Measurements from ENCODE around the gene DCXR. TPM values are rescaled to one million over a fixed set of nuclear protein-coding genes. Genes with fewer than 3 reads are reported as not detected.

DCXR gene
- total and polyA plus RNA-seq, 2 donors (not counting 3 experiments of a cell fraction or from before 2014, with no cell fraction given) = 93.0 to 178 TPM

DNA sequence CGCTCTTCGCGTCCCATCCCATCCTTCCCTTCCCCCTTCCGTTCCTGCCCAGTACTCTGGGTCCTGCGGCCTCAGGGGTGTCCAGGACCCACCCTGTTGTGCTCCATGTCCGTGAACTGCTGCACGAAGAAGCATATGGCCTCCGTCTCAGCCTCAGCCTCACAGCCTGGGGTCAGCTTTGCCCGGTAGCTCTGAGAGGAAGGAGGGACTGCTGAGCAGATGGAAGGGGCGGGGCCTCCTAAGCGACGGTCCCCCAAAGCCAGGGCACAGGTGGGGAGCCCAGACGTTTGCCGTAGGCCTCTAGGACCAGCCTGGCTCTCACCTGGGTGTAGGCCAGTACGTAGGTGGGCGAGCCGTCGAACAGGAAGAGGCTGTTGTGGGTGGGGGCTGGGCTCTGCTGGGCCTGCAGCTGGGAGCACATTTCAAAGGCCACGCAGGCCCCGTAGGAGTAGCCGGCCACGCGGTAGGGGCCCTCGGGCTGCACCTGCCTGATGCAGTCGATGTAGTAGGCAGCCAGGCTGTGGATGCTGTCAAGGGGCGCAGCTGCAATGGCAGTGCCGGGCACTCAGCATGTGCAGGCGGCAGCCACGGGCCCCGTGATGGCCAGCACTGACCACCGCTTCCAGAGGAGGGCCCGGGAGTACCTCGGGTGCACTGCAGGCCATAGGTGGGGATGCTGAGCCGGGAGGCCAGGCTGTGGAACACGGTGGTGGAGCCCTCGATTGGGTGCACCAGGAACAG, 42.7 kb upstream of the DCXR start:
- H3K36me3 ChIP-seq (ENCODE audit: control insufficient read depth in 2 of 2, extremely low read depth in 1 of 2, insufficient read depth in 2 of 2, low read length in 2 of 2) = peaks cover 32 to 53% of the 10 kb centered on the region in 2 experiments

More for the DNA sequence above, 42.7 kb upstream of the DCXR start:
- Histone ChIP-seq H3K9me1 (replicated peaks; ENCODE audit: control insufficient read depth, extremely low read depth, insufficient read depth, low read length) (no peaks in the 10 kb centered on the region), H4K20me1 (replicated peaks; ENCODE audit: control insufficient read depth, extremely low read depth, insufficient read depth, low read length) (no peaks in the 10 kb centered on the region), H3K9me3 (replicated peaks; ENCODE audit: control insufficient read depth, insufficient read depth, low read length) (no peaks in the 10 kb centered on the region), H3K27me3 (ENCODE audit: control insufficient read depth in 2 of 2, insufficient read depth in 2 of 2, low read length in 2 of 2) (no peaks in the 10 kb centered on the region), H3K4me1 (ENCODE audit: control insufficient read depth, extremely low read depth, insufficient read depth, low read length) (no peaks in the 10 kb centered on the region), H3K4me2 (ENCODE audit: insufficient read depth, low read length) (no peak overlapping the region), H3K4me3 (replicated peaks in 1 of 3; ENCODE audit: insufficient read depth in 1 of 3, low read depth in 1 of 3, low read length in 3 of 3) (no peak overlapping the region), H2AFZ (ENCODE audit: low read depth, low read length) (no peak overlapping the region), H3K9ac (replicated peaks; ENCODE audit: extremely low read depth, insufficient read depth, low read length) (no peak overlapping the region), H3K27ac (ENCODE audit: insufficient read depth, low read depth, low read length) (no peak overlapping the region), H3K79me2 (ENCODE audit: control insufficient read depth, insufficient read depth, low read length) (no peaks in the 10 kb centered on the region)
- FAIRE-seq (no peak), DNase-seq (ENCODE audit: low read depth, low spot score) (no peak)
- ChIA-PET POLR2A (no interaction called here), CTCF (no interaction called here)
- intact Hi-C loops (cut with micrococcal nuclease) (no loop called here), dilution Hi-C loops (cut with MboI; ENCODE audit: extremely low pct_ligation_motif_present, low sequenced_read_pairs) (no loop called here)
- BruUV-seq (replicated peaks) = no TSS peak
- TF ChIP-seq POLR2A (IDR thresholded peaks at IDR 0.05; ENCODE audit: low read depth, low read length) = no peak
- TF ChIP-seq, protein P1, sequence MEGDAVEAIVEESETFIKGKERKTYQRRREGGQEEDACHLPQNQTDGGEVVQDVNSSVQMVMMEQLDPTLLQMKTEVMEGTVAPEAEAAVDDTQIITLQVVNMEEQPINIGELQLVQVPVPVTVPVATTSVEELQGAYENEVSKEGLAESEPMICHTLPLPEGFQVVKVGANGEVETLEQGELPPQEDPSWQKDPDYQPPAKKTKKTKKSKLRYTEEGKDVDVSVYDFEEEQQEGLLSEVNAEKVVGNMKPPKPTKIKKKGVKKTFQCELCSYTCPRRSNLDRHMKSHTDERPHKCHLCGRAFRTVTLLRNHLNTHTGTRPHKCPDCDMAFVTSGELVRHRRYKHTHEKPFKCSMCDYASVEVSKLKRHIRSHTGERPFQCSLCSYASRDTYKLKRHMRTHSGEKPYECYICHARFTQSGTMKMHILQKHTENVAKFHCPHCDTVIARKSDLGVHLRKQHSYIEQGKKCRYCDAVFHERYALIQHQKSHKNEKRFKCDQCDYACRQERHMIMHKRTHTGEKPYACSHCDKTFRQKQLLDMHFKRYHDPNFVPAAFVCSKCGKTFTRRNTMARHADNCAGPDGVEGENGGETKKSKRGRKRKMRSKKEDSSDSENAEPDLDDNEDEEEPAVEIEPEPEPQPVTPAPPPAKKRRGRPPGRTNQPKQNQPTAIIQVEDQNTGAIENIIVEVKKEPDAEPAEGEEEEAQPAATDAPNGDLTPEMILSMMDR (IDR thresholded peaks at IDR 0.05; ENCODE audit: extremely low read depth in 1 of 2, insufficient read depth in 1 of 2, low read depth in 1 of 2, low read length in 2 of 2) = no peak
- TF ChIP-seq EZH2 (IDR thresholded peaks at IDR 0.05; ENCODE audit: borderline replicate concordance, low read depth, low read length, severe bottlenecking) = no peak
- TF ChIP-seq GATA2 (IDR thresholded peaks at IDR 0.05; ENCODE audit: insufficient read depth, insufficient read length, low read depth, low read length) = no peak
- TF ChIP-seq POLR2AphosphoS5 (IDR thresholded peaks at IDR 0.05; ENCODE audit: insufficient read depth, low read depth, low read length) = no peak
- TF ChIP-seq, protein P2, sequence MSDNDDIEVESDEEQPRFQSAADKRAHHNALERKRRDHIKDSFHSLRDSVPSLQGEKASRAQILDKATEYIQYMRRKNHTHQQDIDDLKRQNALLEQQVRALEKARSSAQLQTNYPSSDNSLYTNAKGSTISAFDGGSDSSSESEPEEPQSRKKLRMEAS (IDR thresholded peaks at IDR 0.05; ENCODE audit: insufficient read depth, insufficient read length) = no peak
- TF ChIP-seq FOS (IDR thresholded peaks at IDR 0.05; ENCODE audit: borderline replicate concordance, insufficient read depth, low read length) = no peak

All from endothelial cell of umbilical vein (primary cell).